ENCODE results near the gene IGF2.
"Not testable (repeated sequence)": the region's sequence is repeated elsewhere in the genome, so short reads cannot be mapped to it uniquely, and the experiment has no call there.

IGF2 gene

DNA sequence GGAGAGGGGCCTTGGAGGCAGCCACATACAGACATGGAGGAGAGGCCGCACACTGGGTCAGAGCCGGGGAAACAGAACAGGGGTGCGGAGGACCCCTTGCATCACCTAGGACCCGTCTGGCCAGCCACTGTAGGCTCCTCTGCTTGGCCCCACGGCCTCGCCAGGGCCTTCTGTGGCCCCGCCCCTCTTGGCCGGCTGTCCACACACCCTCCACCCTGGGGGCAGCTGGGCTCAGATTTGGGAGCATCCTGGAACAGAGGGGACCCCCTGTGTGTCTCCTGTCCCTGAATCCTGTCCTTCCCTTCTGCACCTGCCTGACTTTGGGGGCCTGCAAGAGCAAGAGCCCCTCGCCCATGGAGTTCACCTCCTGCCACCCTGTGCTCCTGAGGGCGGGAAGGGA, 40.3 kb upstream of the IGF2 start:
- H3K27ac ChIP-seq (ENCODE audit: low read depth in 2 of 2, low read length in 2 of 2), result no peak overlapping the region
- no peak overlapping the region for H3K9ac ChIP-seq (ENCODE audit: low read depth in 1 of 2, low read length in 2 of 2)
- no peaks in the 10 kb centered on the region for H3K36me3 ChIP-seq (ENCODE audit: control insufficient read depth in 2 of 2, insufficient read depth in 2 of 2, low read length in 2 of 2)
- H3K9me3 ChIP-seq (ENCODE audit: control insufficient read depth in 2 of 2, low read length in 2 of 2), result no peaks in the 10 kb centered on the region
- H3K4me3 ChIP-seq (ENCODE audit: low read length in 2 of 2), result no peak overlapping the region
- H3K4me1 ChIP-seq (ENCODE audit: control insufficient read depth in 2 of 2, insufficient read depth in 2 of 2, low read length in 2 of 2), result no peaks in the 10 kb centered on the region
- peaks cover 0 to 7% of the 10 kb centered on the region in 2 donors for H3K27me3 ChIP-seq (ENCODE audit: control insufficient read depth in 2 of 2, insufficient read depth in 2 of 2, low read length in 2 of 2)

DNA sequence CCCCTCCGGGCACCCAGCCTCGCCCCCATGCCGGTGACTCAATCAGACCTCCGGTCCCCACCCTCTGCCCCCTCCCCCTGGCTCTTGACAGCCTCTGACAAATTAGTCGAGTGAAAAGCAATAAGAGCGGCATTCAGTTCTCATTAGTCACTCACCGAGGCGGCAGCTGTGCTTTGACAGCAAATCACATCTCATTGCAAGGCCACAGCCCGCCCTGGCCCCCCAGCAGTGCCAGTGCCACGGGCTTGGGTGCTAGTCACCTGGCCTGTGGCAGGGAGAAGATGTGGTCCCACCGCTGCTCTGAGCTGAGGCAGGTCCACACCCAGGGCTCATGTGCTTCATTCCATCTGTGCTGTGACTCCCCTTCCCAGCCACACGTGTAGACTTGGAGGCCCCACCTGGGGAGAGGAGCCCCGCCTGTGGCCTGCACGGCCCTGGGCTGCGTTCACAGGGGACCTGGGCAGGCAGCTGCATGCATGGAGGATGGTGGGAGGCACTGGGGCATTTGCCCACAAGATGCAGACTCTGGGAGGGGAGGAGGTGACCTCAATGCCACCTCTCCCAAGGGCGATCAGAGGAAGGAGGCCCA, 39.8 kb upstream of the IGF2 start:
- Histone ChIP-seq H3K4me1 (ENCODE audit: control insufficient read depth in 2 of 2, insufficient read depth in 2 of 2, low read length in 2 of 2) (no peaks in the 10 kb centered on the region), H3K27ac (ENCODE audit: low read depth in 2 of 2, low read length in 2 of 2) (no peak overlapping the region), H3K9me3 (ENCODE audit: control insufficient read depth in 2 of 2, low read length in 2 of 2) (no peaks in the 10 kb centered on the region), H3K36me3 (ENCODE audit: control insufficient read depth in 2 of 2, insufficient read depth in 2 of 2, low read length in 2 of 2) (no peaks in the 10 kb centered on the region), H3K4me3 (ENCODE audit: low read length in 2 of 2) (no peak overlapping the region), H3K9ac (ENCODE audit: low read depth in 1 of 2, low read length in 2 of 2) (no peak overlapping the region), H3K27me3 (ENCODE audit: control insufficient read depth in 2 of 2, insufficient read depth in 2 of 2, low read length in 2 of 2) (peaks cover 0 to 4% of the 10 kb centered on the region in 2 donors)

GRCh38 chr11:2178055-2178773, 39.0 kb upstream of the IGF2 start:
- H3K27ac ChIP-seq (ENCODE audit: low read depth in 2 of 2, low read length in 2 of 2); H3K9me3 ChIP-seq (ENCODE audit: control insufficient read depth in 2 of 2, low read length in 2 of 2); H3K36me3 ChIP-seq (ENCODE audit: control insufficient read depth in 2 of 2, insufficient read depth in 2 of 2, low read length in 2 of 2); H3K4me3 ChIP-seq (ENCODE audit: low read length in 2 of 2); H3K4me1 ChIP-seq (ENCODE audit: control insufficient read depth in 2 of 2, insufficient read depth in 2 of 2, low read length in 2 of 2); H3K9ac ChIP-seq (ENCODE audit: low read depth in 1 of 2, low read length in 2 of 2); H3K27me3 ChIP-seq (ENCODE audit: control insufficient read depth in 2 of 2, insufficient read depth in 2 of 2, low read length in 2 of 2): not testable (repeated sequence)

DNA sequence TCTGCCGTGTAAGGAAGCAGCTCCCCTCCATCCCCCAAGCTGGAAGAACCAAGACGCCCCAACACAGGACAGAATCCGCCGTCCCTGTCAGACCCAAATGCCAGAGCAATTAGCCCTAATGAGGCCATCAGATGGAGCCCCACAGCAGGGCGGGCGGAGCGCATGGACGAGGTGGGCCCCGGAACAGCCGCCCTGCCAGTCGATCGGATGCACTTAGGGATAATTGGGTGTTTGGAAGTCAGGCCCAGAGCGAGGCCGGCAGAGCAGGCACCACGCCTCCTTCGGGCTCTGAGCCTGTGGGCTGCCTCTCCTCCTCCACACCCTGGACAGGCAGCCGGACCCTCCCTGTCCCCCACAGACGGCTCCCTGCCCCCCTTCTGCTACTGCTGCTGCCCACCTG, 37.9 kb upstream of the IGF2 start:
- no peak overlapping the region for H3K27ac ChIP-seq (ENCODE audit: low read depth in 2 of 2, low read length in 2 of 2)
- H3K9ac ChIP-seq (ENCODE audit: low read depth in 1 of 2, low read length in 2 of 2), result no peak overlapping the region
- H3K4me3 ChIP-seq (ENCODE audit: low read length in 2 of 2), result no peak overlapping the region
- no peaks in the 10 kb centered on the region for H3K9me3 ChIP-seq (ENCODE audit: control insufficient read depth in 2 of 2, low read length in 2 of 2)
- H3K4me1 ChIP-seq (ENCODE audit: control insufficient read depth in 2 of 2, insufficient read depth in 2 of 2, low read length in 2 of 2), result no peaks in the 10 kb centered on the region
- no peaks in the 10 kb centered on the region for H3K36me3 ChIP-seq (ENCODE audit: control insufficient read depth in 2 of 2, insufficient read depth in 2 of 2, low read length in 2 of 2)
- H3K27me3 ChIP-seq (ENCODE audit: control insufficient read depth in 2 of 2, insufficient read depth in 2 of 2, low read length in 2 of 2), result peaks cover 0 to 3% of the 10 kb centered on the region in 2 donors

DNA sequence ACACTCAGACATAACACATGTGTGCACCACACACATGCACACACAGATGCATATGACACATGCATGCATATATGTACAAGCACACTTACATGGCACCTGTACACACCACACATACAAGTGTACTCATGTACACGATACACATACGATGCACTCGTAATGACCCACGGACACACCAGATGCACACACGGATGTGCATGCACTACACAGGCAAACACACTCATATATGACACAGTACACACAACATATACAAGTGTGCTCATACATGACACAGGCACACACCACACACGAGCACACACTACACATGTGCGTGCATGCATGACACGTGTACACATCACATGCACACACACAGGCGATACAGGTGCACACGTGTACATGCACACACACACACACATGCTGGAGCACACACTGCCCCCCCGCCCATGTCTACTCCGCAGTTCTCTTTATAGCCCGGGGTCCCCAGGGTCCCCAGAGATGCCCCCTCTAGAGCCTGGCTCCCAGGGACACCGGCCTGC, 37.3 kb upstream of the IGF2 start:
- Histone ChIP-seq H3K27ac (ENCODE audit: low read depth in 2 of 2, low read length in 2 of 2) (no peak overlapping the region), H3K9ac (ENCODE audit: low read depth in 1 of 2, low read length in 2 of 2) (no peak overlapping the region), H3K9me3 (ENCODE audit: control insufficient read depth in 2 of 2, low read length in 2 of 2) (no peaks in the 10 kb centered on the region), H3K27me3 (ENCODE audit: control insufficient read depth in 2 of 2, insufficient read depth in 2 of 2, low read length in 2 of 2) (no peaks in the 10 kb centered on the region), H3K36me3 (ENCODE audit: control insufficient read depth in 2 of 2, insufficient read depth in 2 of 2, low read length in 2 of 2) (no peaks in the 10 kb centered on the region), H3K4me3 (ENCODE audit: low read length in 2 of 2) (no peak overlapping the region), H3K4me1 (ENCODE audit: control insufficient read depth in 2 of 2, insufficient read depth in 2 of 2, low read length in 2 of 2) (no peaks in the 10 kb centered on the region)

- Histone ChIP-seq H3K9ac (ENCODE audit: low read depth in 1 of 2, low read length in 2 of 2) (no peak overlapping the region), H3K36me3 (ENCODE audit: control insufficient read depth in 2 of 2, insufficient read depth in 2 of 2, low read length in 2 of 2) (no peaks in the 10 kb centered on the region), H3K27ac (ENCODE audit: low read depth in 2 of 2, low read length in 2 of 2) (no peak overlapping the region), H3K9me3 (ENCODE audit: control insufficient read depth in 2 of 2, low read length in 2 of 2) (no peaks in the 10 kb centered on the region), H3K4me3 (ENCODE audit: low read length in 2 of 2) (no peak overlapping the region), H3K27me3 (ENCODE audit: control insufficient read depth in 2 of 2, insufficient read depth in 2 of 2, low read length in 2 of 2) (no peaks in the 10 kb centered on the region), H3K4me1 (ENCODE audit: control insufficient read depth in 2 of 2, insufficient read depth in 2 of 2, low read length in 2 of 2) (no peaks in the 10 kb centered on the region)
Observed at GRCh38 chr11:2175659-2176058, 36.5 kb upstream of the IGF2 start.

DNA sequence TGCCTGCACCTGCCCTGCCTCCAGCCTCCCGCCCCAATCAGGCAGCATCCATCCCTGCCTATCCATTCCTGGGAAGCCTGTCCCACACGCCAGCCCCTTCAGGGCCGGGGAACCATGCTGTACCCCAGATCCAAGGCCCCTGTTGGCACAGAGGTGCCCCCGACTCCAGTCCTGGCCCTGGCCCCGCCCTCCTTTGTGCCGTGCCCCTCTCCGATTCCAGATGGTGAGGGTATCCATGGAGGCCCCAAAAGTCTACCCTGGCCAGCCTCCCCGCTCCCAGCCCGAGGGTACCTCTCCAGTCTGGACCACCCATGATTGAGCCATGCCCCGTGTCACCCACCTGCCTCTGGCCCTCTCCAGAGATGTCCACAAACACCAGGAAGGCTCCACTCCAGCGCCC, 35.2 kb upstream of the IGF2 start:
- Histone ChIP-seq H3K27me3 (ENCODE audit: control insufficient read depth in 2 of 2, insufficient read depth in 2 of 2, low read length in 2 of 2) (no peaks in the 10 kb centered on the region), H3K9ac (ENCODE audit: low read depth in 1 of 2, low read length in 2 of 2) (no peak overlapping the region), H3K36me3 (ENCODE audit: control insufficient read depth in 2 of 2, insufficient read depth in 2 of 2, low read length in 2 of 2) (no peaks in the 10 kb centered on the region), H3K4me3 (ENCODE audit: low read length in 2 of 2) (no peak overlapping the region), H3K9me3 (ENCODE audit: control insufficient read depth in 2 of 2, low read length in 2 of 2) (no peaks in the 10 kb centered on the region), H3K4me1 (ENCODE audit: control insufficient read depth in 2 of 2, insufficient read depth in 2 of 2, low read length in 2 of 2) (no peaks in the 10 kb centered on the region), H3K27ac (ENCODE audit: low read depth in 2 of 2, low read length in 2 of 2) (no peak overlapping the region)

- Histone ChIP-seq H3K4me1 (ENCODE audit: control insufficient read depth in 2 of 2, insufficient read depth in 2 of 2, low read length in 2 of 2) (no peaks in the 10 kb centered on the region), H3K36me3 (ENCODE audit: control insufficient read depth in 2 of 2, insufficient read depth in 2 of 2, low read length in 2 of 2) (no peaks in the 10 kb centered on the region), H3K9ac (ENCODE audit: low read depth in 1 of 2, low read length in 2 of 2) (no peak overlapping the region), H3K27me3 (ENCODE audit: control insufficient read depth in 2 of 2, insufficient read depth in 2 of 2, low read length in 2 of 2) (no peaks in the 10 kb centered on the region), H3K4me3 (ENCODE audit: low read length in 2 of 2) (no peak overlapping the region), H3K27ac (ENCODE audit: low read depth in 2 of 2, low read length in 2 of 2) (no peak overlapping the region), H3K9me3 (ENCODE audit: control insufficient read depth in 2 of 2, low read length in 2 of 2) (no peaks in the 10 kb centered on the region)
Observed at GRCh38 chr11:2173761-2174160, 34.6 kb upstream of the IGF2 start.

DNA sequence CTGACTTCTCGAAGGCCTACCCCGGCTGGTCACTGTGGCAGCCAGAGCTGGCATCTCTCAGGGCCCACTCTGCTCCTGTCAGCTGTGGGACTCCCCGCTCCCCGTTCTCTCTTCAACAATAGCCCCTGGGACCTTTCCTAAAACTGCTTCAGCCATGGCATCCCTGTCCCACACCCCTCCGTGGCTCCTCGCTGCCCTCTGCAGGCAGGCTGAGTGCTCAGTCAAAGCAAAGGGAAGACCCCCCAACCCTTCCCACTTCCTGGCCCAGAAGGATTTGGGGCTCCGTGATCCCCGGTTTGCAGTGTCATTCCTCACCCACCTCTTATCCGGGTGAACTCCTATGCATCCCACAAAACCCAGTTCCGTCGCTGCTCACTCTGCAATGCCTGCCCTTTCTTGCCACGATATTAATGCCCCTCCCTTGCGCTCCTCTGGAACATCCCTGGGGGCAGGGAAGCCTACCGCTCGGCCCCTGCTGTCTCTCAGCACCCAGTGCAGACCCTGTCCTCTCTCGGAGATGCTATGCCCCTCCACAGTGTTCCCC, 34.0 kb upstream of the IGF2 start:
- H3K9me3 ChIP-seq (ENCODE audit: control insufficient read depth in 2 of 2, low read length in 2 of 2), result no peaks in the 10 kb centered on the region
- no peak overlapping the region for H3K27ac ChIP-seq (ENCODE audit: low read depth in 2 of 2, low read length in 2 of 2)
- no peaks in the 10 kb centered on the region for H3K27me3 ChIP-seq (ENCODE audit: control insufficient read depth in 2 of 2, insufficient read depth in 2 of 2, low read length in 2 of 2)
- no peaks in the 10 kb centered on the region for H3K4me1 ChIP-seq (ENCODE audit: control insufficient read depth in 2 of 2, insufficient read depth in 2 of 2, low read length in 2 of 2)
- H3K36me3 ChIP-seq (ENCODE audit: control insufficient read depth in 2 of 2, insufficient read depth in 2 of 2, low read length in 2 of 2), result no peaks in the 10 kb centered on the region
- H3K9ac ChIP-seq (ENCODE audit: low read depth in 1 of 2, low read length in 2 of 2), result no peak overlapping the region
- no peak overlapping the region for H3K4me3 ChIP-seq (ENCODE audit: low read length in 2 of 2)

- H3K27me3 ChIP-seq (ENCODE audit: control insufficient read depth in 2 of 2, insufficient read depth in 2 of 2, low read length in 2 of 2), result no peaks in the 10 kb centered on the region
- no peak overlapping the region for H3K9ac ChIP-seq (ENCODE audit: low read depth in 1 of 2, low read length in 2 of 2)
- no peak overlapping the region for H3K27ac ChIP-seq (ENCODE audit: low read depth in 2 of 2, low read length in 2 of 2)
- no peak overlapping the region for H3K4me3 ChIP-seq (ENCODE audit: low read length in 2 of 2)
- no peaks in the 10 kb centered on the region for H3K36me3 ChIP-seq (ENCODE audit: control insufficient read depth in 2 of 2, insufficient read depth in 2 of 2, low read length in 2 of 2)
- H3K4me1 ChIP-seq (ENCODE audit: control insufficient read depth in 2 of 2, insufficient read depth in 2 of 2, low read length in 2 of 2), result no peaks in the 10 kb centered on the region
- H3K9me3 ChIP-seq (ENCODE audit: control insufficient read depth in 2 of 2, low read length in 2 of 2), result no peaks in the 10 kb centered on the region
Observed at GRCh38 chr11:2172676-2173075, 33.5 kb upstream of the IGF2 start.
